Natural killer cell (primary cell): ENCODE data around the gene STARD3NL. TPM values are rescaled to one million over a fixed set of nuclear protein-coding genes. Genes with fewer than 3 reads are reported as not detected.
A peak's percentile ranks its signal among the peaks of the same experiment; 100 is the strongest.

ENCODE experiments used
- ATAC-seq, 3 donors: fragments of 150-1000 bp in 2 of 3; fragments of 200-7000 bp in 1 of 3; cut with Tn5 transposase; 1 replicate in 1 of 3; 2 replicates in 2 of 3; pipeline ENCODE4 v1.10.0; 2021; ENCODE audit warnings: mild to moderate bottlenecking in 2 of 3, moderate library complexity in 2 of 3
- DNase-seq, 2 donors: peaks; one replicate each; pipeline versions ENCODE4 v3.0.0 to v3.0.0-alpha.2; 2013 to 2021; ENCODE audit warnings: mixed read lengths in 1 of 2
- H3K27ac ChIP-seq: one replicate; pipeline ENCODE4 v1.5.1; 2013; ENCODE audit warnings: mild to moderate bottlenecking, low read length
- H3K27me3 ChIP-seq: one replicate; pipeline ENCODE4 v1.6.1; 2013; ENCODE audit warnings: low read length; ENCODE audit not compliant: control insufficient read depth, insufficient read depth
- H3K36me3 ChIP-seq: one replicate; pipeline ENCODE4 v1.6.1; 2013; ENCODE audit warnings: low read length; ENCODE audit not compliant: control insufficient read depth, insufficient read depth
- H3K4me1 ChIP-seq: one replicate; pipeline ENCODE4 v1.6.1; 2013; ENCODE audit warnings: low read length; ENCODE audit not compliant: control insufficient read depth, insufficient read depth
- H3K4me3 ChIP-seq: one replicate; pipeline ENCODE4 v1.5.1; 2013; ENCODE audit warnings: low read length
- H3K9me3 ChIP-seq: one replicate; pipeline ENCODE4 v1.6.1; 2013; ENCODE audit warnings: low read length; ENCODE audit not compliant: control insufficient read depth, insufficient read depth
- H3K27ac Mint-ChIP-seq, 2 donors: one replicate each; pipeline ENCODE4 v1.8.0; 2022; ENCODE audit warnings: mild to moderate bottlenecking in 2 of 2, mixed read lengths in 2 of 2, moderate library complexity in 1 of 2
- H3K27me3 Mint-ChIP-seq, 2 donors: one replicate each; pipeline ENCODE4 v1.8.0; 2022; ENCODE audit warnings: low read depth in 2 of 2, mixed read lengths in 2 of 2
- H3K36me3 Mint-ChIP-seq: one replicate; pipeline ENCODE4 v1.8.0; 2022; ENCODE audit warnings: mixed read lengths
- H3K4me1 Mint-ChIP-seq, 2 donors: one replicate each; pipeline ENCODE4 v1.8.0; 2022; ENCODE audit warnings: mixed read lengths in 2 of 2
- H3K4me3 Mint-ChIP-seq: one replicate; pipeline ENCODE4 v1.8.0; 2022; ENCODE audit warnings: mild to moderate bottlenecking, moderate library complexity, mixed read lengths
- H3K9me3 Mint-ChIP-seq, 2 donors: one replicate each; pipeline ENCODE4 v1.8.0; 2022; ENCODE audit warnings: mixed read lengths in 2 of 2
- CTCF ChIP-seq: fragments of 200-600 bp; IDR thresholded peaks from one replicate; pipeline ENCODE4 v1.8.0; 2022; ENCODE audit warnings: antibody characterized with exemption
- WGBS: methylation state at CpG from one replicate; pipeline ENCODE4 v1.1.7; 2013; ENCODE audit warnings: missing lambda C conversion rate; ENCODE audit not compliant: insufficient coverage; 5-methylcytosine and 5-hydroxymethylcytosine counted together
- intact Hi-C: fragments of 100-400 bp; cut with micrococcal nuclease; formaldehyde crosslinking; loops from one replicate; pipeline ENCODE4 v1.14.2; 2022
- total RNA-seq, 4 donors: library from RNA; stranded (reverse); fragments of 120-200 nt in 1 of 4; gene quantifications; one replicate each; pipeline versions ENCODE4 v1.2.3 to v1.2.4, GENCODE V29; 2013 to 2022

Gene STARD3NL
- total RNA-seq, 3 donors from 2014 or later (not counting 1 experiment from before 2014, with no cell fraction given) = 30.6 to 38.6 (median 38.3) TPM

- ATAC-seq (no peak), DNase-seq (no peak)
- H3K36me3 Mint-ChIP-seq = no peaks in the 10 kb centered on the region
- H3K9me3 Mint-ChIP-seq = no peaks in the 10 kb centered on the region
- peaks cover 53 to 59% of the 10 kb centered on the region in 2 donors for H3K4me1 Mint-ChIP-seq
- Histone ChIP-seq H3K9me3 (no peaks in the 10 kb centered on the region), H3K36me3 (no peaks in the 10 kb centered on the region), H3K27ac (no peak overlapping the region), H3K4me1 (no peaks in the 10 kb centered on the region), H3K4me3 (no peak overlapping the region), H3K27me3 (no peaks in the 10 kb centered on the region)
- TF ChIP-seq CTCF = no peak
- H3K27me3 Mint-ChIP-seq = no peaks in the 10 kb centered on the region
- intact Hi-C loops = no loop called here
- peak overlapping the region; percentile 10 for H3K4me3 Mint-ChIP-seq
- WGBS = no CpG with 5 or more reads among the region's 1 CpG
- H3K27ac Mint-ChIP-seq = peak overlapping the region; percentile 19 to 64
Measured at GRCh38 chr7:38191791-38192190, 13.7 kb downstream of the STARD3NL start.

- ATAC-seq (no peak), DNase-seq (no peak)
- H3K36me3 ChIP-seq = no peaks in the 10 kb centered on the region
- Mint-ChIP-seq H3K27me3 (no peaks in the 10 kb centered on the region), H3K27ac (peak overlapping the region; percentile 19 to 64), H3K4me1 (peaks cover 55 to 63% of the 10 kb centered on the region in 2 donors), H3K4me3 (peak overlapping the region; percentile 10), H3K36me3 (no peaks in the 10 kb centered on the region), H3K9me3 (no peaks in the 10 kb centered on the region)
- no peak overlapping the region for H3K4me3 ChIP-seq
- intact Hi-C loops = no loop called here
- no peak for TF ChIP-seq CTCF
- no peaks in the 10 kb centered on the region for H3K9me3 ChIP-seq
- WGBS = 100% methylated on average over 1 of the region's 2 CpGs
- H3K4me1 ChIP-seq = no peaks in the 10 kb centered on the region
- no peaks in the 10 kb centered on the region for H3K27me3 ChIP-seq
- no peak overlapping the region for H3K27ac ChIP-seq
Measured at GRCh38 chr7:38192327-38192726, 14.3 kb downstream of the STARD3NL start.

GRCh38 chr7:38195804-38196595, 18.0 kb downstream of the STARD3NL start:
- H3K27ac ChIP-seq = no peak overlapping the region
- Mint-ChIP-seq H3K4me1 (peaks cover 48 to 53% of the 10 kb centered on the region in 2 donors), H3K36me3 (no peaks in the 10 kb centered on the region), H3K27me3 (no peaks in the 10 kb centered on the region), H3K4me3 (no peak overlapping the region), H3K27ac (no peak overlapping the region), H3K9me3 (no peaks in the 10 kb centered on the region)
- H3K36me3 ChIP-seq = no peaks in the 10 kb centered on the region
- H3K27me3 ChIP-seq = no peaks in the 10 kb centered on the region
- ATAC-seq (no peak), DNase-seq (no peak)
- 90% methylated on average over 3 of the region's 4 CpGs for WGBS
- no peak overlapping the region for H3K4me3 ChIP-seq
- no peak for TF ChIP-seq CTCF
- intact Hi-C loops = no loop called here
- H3K9me3 ChIP-seq = no peaks in the 10 kb centered on the region
- no peaks in the 10 kb centered on the region for H3K4me1 ChIP-seq

GRCh38 chr7:38198366-38198765, 20.3 kb downstream of the STARD3NL start:
- H3K4me3 Mint-ChIP-seq = no peak overlapping the region
- no peaks in the 10 kb centered on the region for H3K36me3 Mint-ChIP-seq
- no peak overlapping the region for H3K27ac Mint-ChIP-seq
- no peak for DNase-seq
- Histone ChIP-seq H3K4me3 (no peak overlapping the region), H3K4me1 (no peaks in the 10 kb centered on the region), H3K27ac (no peak overlapping the region), H3K9me3 (no peaks in the 10 kb centered on the region), H3K27me3 (no peaks in the 10 kb centered on the region), H3K36me3 (no peaks in the 10 kb centered on the region)
- peaks cover 30 to 33% of the 10 kb centered on the region in 2 donors for H3K4me1 Mint-ChIP-seq
- no peak for TF ChIP-seq CTCF
- H3K27me3 Mint-ChIP-seq = no peaks in the 10 kb centered on the region
- no peaks in the 10 kb centered on the region for H3K9me3 Mint-ChIP-seq
- ATAC-seq = no peak
- intact Hi-C loops = no loop called here
